ENCODE data around the gene SUGCT. TPM values are rescaled to one million over a fixed set of nuclear protein-coding genes. Genes with fewer than 3 reads are reported as not detected.

Gene SUGCT
- total RNA-seq, 1 experiment from 2014 or later, result 1.6 TPM

GRCh38 chr7:40418448-40418847, 283.6 kb downstream of the SUGCT start:
- DNase-seq, result no peak
- H3K36me3 Mint-ChIP-seq (ENCODE audit: insufficient read depth, unreplicated experiment), result no peaks in the 10 kb centered on the region
- no peaks in the 10 kb centered on the region for H3K9me3 Mint-ChIP-seq (ENCODE audit: low read depth, unreplicated experiment)
- no peaks in the 10 kb centered on the region for H3K4me1 Mint-ChIP-seq (ENCODE audit: low read depth, unreplicated experiment)
- BruUV-seq (replicated peaks), result no TSS peak
- TF ChIP-seq CTCF (IDR thresholded peaks at IDR 0.05; ENCODE audit: unreplicated experiment), result no peak
- no peak overlapping the region for H3K27ac Mint-ChIP-seq (ENCODE audit: unreplicated experiment)
- CTCF ChIA-PET, result no interaction called here
- intact Hi-C loops (cut with micrococcal nuclease; ENCODE audit: unreplicated experiment), result no loop called here
- no peak overlapping the region for H3K4me3 Mint-ChIP-seq (ENCODE audit: low read depth, unreplicated experiment)
- no peaks in the 10 kb centered on the region for H3K27me3 Mint-ChIP-seq (ENCODE audit: unreplicated experiment)

GRCh38 chr7:40418983-40419382, 284.2 kb downstream of the SUGCT start:
- H3K27me3 Mint-ChIP-seq (ENCODE audit: unreplicated experiment), result no peaks in the 10 kb centered on the region
- H3K27ac Mint-ChIP-seq (ENCODE audit: unreplicated experiment), result no peak overlapping the region
- BruUV-seq (replicated peaks), result no TSS peak
- intact Hi-C loops (cut with micrococcal nuclease; ENCODE audit: unreplicated experiment), result no loop called here
- H3K36me3 Mint-ChIP-seq (ENCODE audit: insufficient read depth, unreplicated experiment), result no peaks in the 10 kb centered on the region
- H3K4me3 Mint-ChIP-seq (ENCODE audit: low read depth, unreplicated experiment), result no peak overlapping the region
- H3K4me1 Mint-ChIP-seq (ENCODE audit: low read depth, unreplicated experiment), result no peaks in the 10 kb centered on the region
- CTCF ChIA-PET, result no interaction called here
- no peak for DNase-seq
- no peaks in the 10 kb centered on the region for H3K9me3 Mint-ChIP-seq (ENCODE audit: low read depth, unreplicated experiment)
- no peak for TF ChIP-seq CTCF (IDR thresholded peaks at IDR 0.05; ENCODE audit: unreplicated experiment)

GRCh38 chr7:40419806-40420205, 285.0 kb downstream of the SUGCT start:
- CTCF ChIA-PET, result no interaction called here
- Mint-ChIP-seq H3K36me3 (ENCODE audit: insufficient read depth, unreplicated experiment) (no peaks in the 10 kb centered on the region), H3K4me1 (ENCODE audit: low read depth, unreplicated experiment) (no peaks in the 10 kb centered on the region), H3K27ac (ENCODE audit: unreplicated experiment) (no peak overlapping the region), H3K27me3 (ENCODE audit: unreplicated experiment) (no peaks in the 10 kb centered on the region), H3K4me3 (ENCODE audit: low read depth, unreplicated experiment) (no peak overlapping the region), H3K9me3 (ENCODE audit: low read depth, unreplicated experiment) (no peaks in the 10 kb centered on the region)
- no TSS peak for BruUV-seq (replicated peaks)
- no peak for DNase-seq
- intact Hi-C loops (cut with micrococcal nuclease; ENCODE audit: unreplicated experiment), result no loop called here
- no peak for TF ChIP-seq CTCF (IDR thresholded peaks at IDR 0.05; ENCODE audit: unreplicated experiment)

GRCh38 chr7:40421433-40421832, 286.6 kb downstream of the SUGCT start:
- TF ChIP-seq CTCF (IDR thresholded peaks at IDR 0.05; ENCODE audit: unreplicated experiment), result no peak
- DNase-seq, result no peak
- no TSS peak for BruUV-seq (replicated peaks)
- H3K36me3 Mint-ChIP-seq (ENCODE audit: insufficient read depth, unreplicated experiment), result no peaks in the 10 kb centered on the region
- intact Hi-C loops (cut with micrococcal nuclease; ENCODE audit: unreplicated experiment), result no loop called here
- CTCF ChIA-PET, result no interaction called here
- no peaks in the 10 kb centered on the region for H3K9me3 Mint-ChIP-seq (ENCODE audit: low read depth, unreplicated experiment)
- H3K27ac Mint-ChIP-seq (ENCODE audit: unreplicated experiment), result no peak overlapping the region
- H3K4me1 Mint-ChIP-seq (ENCODE audit: low read depth, unreplicated experiment), result no peaks in the 10 kb centered on the region
- H3K4me3 Mint-ChIP-seq (ENCODE audit: low read depth, unreplicated experiment), result no peak overlapping the region
- H3K27me3 Mint-ChIP-seq (ENCODE audit: unreplicated experiment), result no peaks in the 10 kb centered on the region

Data from Calu3 (cell line).